ENCODE measurements around the gene NAPEPLD.

Gene NAPEPLD

GRCh38 chr7:103124429-103124979, 24.4 kb downstream of the NAPEPLD start:
- Histone ChIP-seq H2AK5ac (ENCODE audit: low read length) (no peak overlapping the region), H3K79me1 (ENCODE audit: low read length) (no peaks in the 10 kb centered on the region), H3K36me3 (ENCODE audit: control insufficient read depth in 1 of 2, insufficient read depth in 2 of 2, low read length in 2 of 2) (peaks cover 0 to 3% of the 10 kb centered on the region in 2 experiments), H3K23ac (ENCODE audit: low read length) (no peak overlapping the region), H3K9me3 (ENCODE audit: insufficient read depth, low read depth, low read length) (no peaks in the 10 kb centered on the region), H4K12ac (ENCODE audit: low read depth, low read length) (no peak overlapping the region), H3K4ac (ENCODE audit: low read depth, low read length) (no peak overlapping the region), H3K27me3 (ENCODE audit: insufficient read depth, low read length) (no peaks in the 10 kb centered on the region), H3K4me1 (ENCODE audit: control insufficient read depth in 1 of 2, insufficient read depth in 2 of 2, low read length in 2 of 2) (no peaks in the 10 kb centered on the region), H3K9ac (ENCODE audit: low read length) (no peak overlapping the region), H3K27ac (ENCODE audit: low read depth, low read length) (no peak overlapping the region), H3K18ac (ENCODE audit: low read length) (no peak overlapping the region), H4K8ac (ENCODE audit: low read depth, low read length) (no peak overlapping the region), H3K4me2 (ENCODE audit: low read length) (no peak overlapping the region), H2AFZ (ENCODE audit: insufficient read depth, low read length, poor library complexity) (no peak overlapping the region), H3K14ac (ENCODE audit: low read length) (no peak overlapping the region), H2BK120ac (ENCODE audit: insufficient read depth, low read length, poor library complexity) (no peak overlapping the region), H2BK12ac (ENCODE audit: low read length) (no peak overlapping the region), H4K91ac (ENCODE audit: low read depth, low read length) (no peak overlapping the region), H2BK5ac (ENCODE audit: low read depth, low read length, poor library complexity) (no peak overlapping the region), H3K4me3 (ENCODE audit: low read depth, low read length) (no peak overlapping the region), H3K79me2 (ENCODE audit: control insufficient read depth, insufficient read depth, low read length, poor library complexity) (no peaks in the 10 kb centered on the region)
- DNase-seq: no peak
- no CpG with 5 or more reads among the region's 6 CpGs for WGBS (ENCODE audit: extremely low coverage, insufficient coverage, insufficient read length)

GRCh38 chr7:103123529-103123928, 25.4 kb downstream of the NAPEPLD start:
- Histone ChIP-seq H3K9me3 (ENCODE audit: insufficient read depth, low read depth, low read length) (no peaks in the 10 kb centered on the region), H3K27ac (ENCODE audit: low read depth, low read length) (no peak overlapping the region), H3K4me2 (ENCODE audit: low read length) (no peak overlapping the region), H2AFZ (ENCODE audit: insufficient read depth, low read length, poor library complexity) (no peak overlapping the region), H3K27me3 (ENCODE audit: insufficient read depth, low read length) (no peaks in the 10 kb centered on the region), H3K4ac (ENCODE audit: low read depth, low read length) (no peak overlapping the region), H3K36me3 (ENCODE audit: control insufficient read depth in 1 of 2, insufficient read depth in 2 of 2, low read length in 2 of 2) (peaks cover 0 to 3% of the 10 kb centered on the region in 2 experiments), H3K79me2 (ENCODE audit: control insufficient read depth, insufficient read depth, low read length, poor library complexity) (no peaks in the 10 kb centered on the region), H3K9ac (ENCODE audit: low read length) (no peak overlapping the region), H2BK120ac (ENCODE audit: insufficient read depth, low read length, poor library complexity) (no peak overlapping the region), H4K8ac (ENCODE audit: low read depth, low read length) (no peak overlapping the region), H3K79me1 (ENCODE audit: low read length) (no peaks in the 10 kb centered on the region), H2BK5ac (ENCODE audit: low read depth, low read length, poor library complexity) (no peak overlapping the region), H3K18ac (ENCODE audit: low read length) (no peak overlapping the region), H3K14ac (ENCODE audit: low read length) (no peak overlapping the region), H3K23ac (ENCODE audit: low read length) (no peak overlapping the region), H2AK5ac (ENCODE audit: low read length) (no peak overlapping the region), H2BK12ac (ENCODE audit: low read length) (no peak overlapping the region), H4K12ac (ENCODE audit: low read depth, low read length) (no peak overlapping the region), H4K91ac (ENCODE audit: low read depth, low read length) (no peak overlapping the region), H3K4me1 (ENCODE audit: control insufficient read depth in 1 of 2, insufficient read depth in 2 of 2, low read length in 2 of 2) (no peaks in the 10 kb centered on the region), H3K4me3 (ENCODE audit: low read depth, low read length) (no peak overlapping the region)
- no CpG with 5 or more reads among the region's 3 CpGs for WGBS (ENCODE audit: extremely low coverage, insufficient coverage, insufficient read length)
- no peak for DNase-seq

GRCh38 chr7:103121641-103122040, 27.3 kb downstream of the NAPEPLD start:
- H2AFZ ChIP-seq (ENCODE audit: insufficient read depth, low read length, poor library complexity): no peak overlapping the region
- H3K4me3 ChIP-seq (ENCODE audit: low read depth, low read length): no peak overlapping the region
- no peak overlapping the region for H2BK12ac ChIP-seq (ENCODE audit: low read length)
- H3K9me3 ChIP-seq (ENCODE audit: insufficient read depth, low read depth, low read length): no peaks in the 10 kb centered on the region
- H3K4me1 ChIP-seq (ENCODE audit: control insufficient read depth in 1 of 2, insufficient read depth in 2 of 2, low read length in 2 of 2): no peaks in the 10 kb centered on the region
- H3K36me3 ChIP-seq (ENCODE audit: control insufficient read depth in 1 of 2, insufficient read depth in 2 of 2, low read length in 2 of 2): peaks cover 0 to 3% of the 10 kb centered on the region in 2 experiments
- no peak overlapping the region for H4K91ac ChIP-seq (ENCODE audit: low read depth, low read length)
- H4K12ac ChIP-seq (ENCODE audit: low read depth, low read length): no peak overlapping the region
- H3K27ac ChIP-seq (ENCODE audit: low read depth, low read length): no peak overlapping the region
- H3K4ac ChIP-seq (ENCODE audit: low read depth, low read length): no peak overlapping the region
- no peaks in the 10 kb centered on the region for H3K27me3 ChIP-seq (ENCODE audit: insufficient read depth, low read length)
- H4K8ac ChIP-seq (ENCODE audit: low read depth, low read length): no peak overlapping the region
- no peaks in the 10 kb centered on the region for H3K79me1 ChIP-seq (ENCODE audit: low read length)
- no peak overlapping the region for H2BK5ac ChIP-seq (ENCODE audit: low read depth, low read length, poor library complexity)
- no peak overlapping the region for H2AK5ac ChIP-seq (ENCODE audit: low read length)
- H3K23ac ChIP-seq (ENCODE audit: low read length): no peak overlapping the region
- no peak overlapping the region for H3K14ac ChIP-seq (ENCODE audit: low read length)
- no peak overlapping the region for H3K4me2 ChIP-seq (ENCODE audit: low read length)
- H3K79me2 ChIP-seq (ENCODE audit: control insufficient read depth, insufficient read depth, low read length, poor library complexity): no peaks in the 10 kb centered on the region
- H3K9ac ChIP-seq (ENCODE audit: low read length): no peak overlapping the region
- no peak for DNase-seq
- no peak overlapping the region for H3K18ac ChIP-seq (ENCODE audit: low read length)
- H2BK120ac ChIP-seq (ENCODE audit: insufficient read depth, low read length, poor library complexity): no peak overlapping the region

GRCh38 chr7:103120362-103120761, 28.5 kb downstream of the NAPEPLD start:
- H2BK120ac ChIP-seq (ENCODE audit: insufficient read depth, low read length, poor library complexity): no peak overlapping the region
- no peak overlapping the region for H3K4me3 ChIP-seq (ENCODE audit: low read depth, low read length)
- H3K4me1 ChIP-seq (ENCODE audit: control insufficient read depth in 1 of 2, insufficient read depth in 2 of 2, low read length in 2 of 2): no peaks in the 10 kb centered on the region
- H4K12ac ChIP-seq (ENCODE audit: low read depth, low read length): no peak overlapping the region
- peaks cover 0 to 3% of the 10 kb centered on the region in 2 experiments for H3K36me3 ChIP-seq (ENCODE audit: control insufficient read depth in 1 of 2, insufficient read depth in 2 of 2, low read length in 2 of 2)
- H3K23ac ChIP-seq (ENCODE audit: low read length): no peak overlapping the region
- H3K14ac ChIP-seq (ENCODE audit: low read length): no peak overlapping the region
- H3K79me1 ChIP-seq (ENCODE audit: low read length): no peaks in the 10 kb centered on the region
- H2AK5ac ChIP-seq (ENCODE audit: low read length): no peak overlapping the region
- no peaks in the 10 kb centered on the region for H3K9me3 ChIP-seq (ENCODE audit: insufficient read depth, low read depth, low read length)
- H3K27ac ChIP-seq (ENCODE audit: low read depth, low read length): no peak overlapping the region
- no peak overlapping the region for H3K4ac ChIP-seq (ENCODE audit: low read depth, low read length)
- no peaks in the 10 kb centered on the region for H3K79me2 ChIP-seq (ENCODE audit: control insufficient read depth, insufficient read depth, low read length, poor library complexity)
- H3K18ac ChIP-seq (ENCODE audit: low read length): no peak overlapping the region
- H4K91ac ChIP-seq (ENCODE audit: low read depth, low read length): no peak overlapping the region
- no peak overlapping the region for H4K8ac ChIP-seq (ENCODE audit: low read depth, low read length)
- no peak for DNase-seq
- no CpG with 5 or more reads among the region's 1 CpG for WGBS (ENCODE audit: extremely low coverage, insufficient coverage, insufficient read length)
- H3K27me3 ChIP-seq (ENCODE audit: insufficient read depth, low read length): no peaks in the 10 kb centered on the region
- H2BK12ac ChIP-seq (ENCODE audit: low read length): no peak overlapping the region
- H3K4me2 ChIP-seq (ENCODE audit: low read length): no peak overlapping the region
- no peak overlapping the region for H2BK5ac ChIP-seq (ENCODE audit: low read depth, low read length, poor library complexity)
- H2AFZ ChIP-seq (ENCODE audit: insufficient read depth, low read length, poor library complexity): no peak overlapping the region
- no peak overlapping the region for H3K9ac ChIP-seq (ENCODE audit: low read length)

Data from trophoblast cell (in vitro differentiated cells and primary cell).